Upper lobe of left lung (tissue), 4 donors: ENCODE measurements around the gene DHRS7B.
"Not testable (repeated sequence)": the region's sequence is repeated elsewhere in the genome, so short reads cannot be mapped to it uniquely, and the experiment has no call there.

ENCODE experiments used
- EP300 ChIP-seq, 4 donors: sonication (generic); formaldehyde crosslinking; IDR thresholded peaks; one replicate each; pipeline ENCODE4 v1.5.1; 2017; ENCODE audit warnings: antibody characterized with exemption in 4 of 4, control low read depth in 2 of 4
- POLR2A ChIP-seq, 4 donors: fragments of 450-650 bp; IDR thresholded peaks; one replicate each; pipeline ENCODE4 v1.5.1; 2016 to 2017; ENCODE audit warnings: antibody characterized with exemption in 4 of 4, mild to moderate bottlenecking in 2 of 4
- POLR2AphosphoS5 ChIP-seq, 2 donors: sonication (generic); formaldehyde crosslinking; IDR thresholded peaks; one replicate each; pipeline ENCODE4 v1.5.1; 2017; ENCODE audit warnings: antibody characterized with exemption in 2 of 2
- TF ChIP-seq, protein P1 (sequence below), 6 experiments: fragments of 450-650 bp in 4 of 6; fragments of 200-600 bp in 2 of 6; sonication (generic) in 2 of 6; IDR thresholded peaks; one replicate each; pipeline ENCODE4 v1.5.1; 2016 to 2019; ENCODE audit warnings: antibody characterized with exemption in 6 of 6

DNA sequence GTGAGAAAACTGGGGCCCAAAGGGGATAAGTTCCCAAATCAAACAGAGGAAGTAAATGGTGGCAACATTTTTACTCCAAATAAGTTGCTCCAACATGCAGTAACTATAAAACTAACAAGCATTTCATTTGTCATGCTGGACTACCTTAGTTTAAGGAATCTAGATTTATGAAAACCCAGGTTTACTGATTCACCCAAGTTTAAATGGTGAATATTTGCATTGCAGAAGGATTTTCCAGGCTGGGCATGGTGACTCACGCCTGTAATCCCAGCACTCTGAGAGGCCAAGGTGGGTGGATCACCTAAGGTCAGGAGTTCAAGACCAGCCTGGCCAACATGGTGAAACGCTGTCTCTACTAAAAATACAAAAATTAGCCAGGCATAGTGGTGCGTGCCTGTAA lies 17.5 kb downstream of the DHRS7B start:
- TF ChIP-seq, protein P1, sequence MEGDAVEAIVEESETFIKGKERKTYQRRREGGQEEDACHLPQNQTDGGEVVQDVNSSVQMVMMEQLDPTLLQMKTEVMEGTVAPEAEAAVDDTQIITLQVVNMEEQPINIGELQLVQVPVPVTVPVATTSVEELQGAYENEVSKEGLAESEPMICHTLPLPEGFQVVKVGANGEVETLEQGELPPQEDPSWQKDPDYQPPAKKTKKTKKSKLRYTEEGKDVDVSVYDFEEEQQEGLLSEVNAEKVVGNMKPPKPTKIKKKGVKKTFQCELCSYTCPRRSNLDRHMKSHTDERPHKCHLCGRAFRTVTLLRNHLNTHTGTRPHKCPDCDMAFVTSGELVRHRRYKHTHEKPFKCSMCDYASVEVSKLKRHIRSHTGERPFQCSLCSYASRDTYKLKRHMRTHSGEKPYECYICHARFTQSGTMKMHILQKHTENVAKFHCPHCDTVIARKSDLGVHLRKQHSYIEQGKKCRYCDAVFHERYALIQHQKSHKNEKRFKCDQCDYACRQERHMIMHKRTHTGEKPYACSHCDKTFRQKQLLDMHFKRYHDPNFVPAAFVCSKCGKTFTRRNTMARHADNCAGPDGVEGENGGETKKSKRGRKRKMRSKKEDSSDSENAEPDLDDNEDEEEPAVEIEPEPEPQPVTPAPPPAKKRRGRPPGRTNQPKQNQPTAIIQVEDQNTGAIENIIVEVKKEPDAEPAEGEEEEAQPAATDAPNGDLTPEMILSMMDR (IDR thresholded peaks at IDR 0.05) = not testable (repeated sequence)
- not testable (repeated sequence) for TF ChIP-seq POLR2A, EP300, POLR2AphosphoS5 (IDR thresholded peaks at IDR 0.05)
